HG02870 (cell line): ENCODE data around the gene SETBP1.

ENCODE experiments used
- ATAC-seq: cut with Tn5 transposase; IDR thresholded peaks from one replicate; pipeline ENCODE4 v1.9.1; 2021; ENCODE audit warnings: mild to moderate bottlenecking, moderate library complexity; ENCODE audit not compliant: unreplicated experiment

The SETBP1 gene

GRCh38 chr18:44754567-44754966 lies 73.9 kb downstream of the SETBP1 start:
- no peak for ATAC-seq

DNA sequence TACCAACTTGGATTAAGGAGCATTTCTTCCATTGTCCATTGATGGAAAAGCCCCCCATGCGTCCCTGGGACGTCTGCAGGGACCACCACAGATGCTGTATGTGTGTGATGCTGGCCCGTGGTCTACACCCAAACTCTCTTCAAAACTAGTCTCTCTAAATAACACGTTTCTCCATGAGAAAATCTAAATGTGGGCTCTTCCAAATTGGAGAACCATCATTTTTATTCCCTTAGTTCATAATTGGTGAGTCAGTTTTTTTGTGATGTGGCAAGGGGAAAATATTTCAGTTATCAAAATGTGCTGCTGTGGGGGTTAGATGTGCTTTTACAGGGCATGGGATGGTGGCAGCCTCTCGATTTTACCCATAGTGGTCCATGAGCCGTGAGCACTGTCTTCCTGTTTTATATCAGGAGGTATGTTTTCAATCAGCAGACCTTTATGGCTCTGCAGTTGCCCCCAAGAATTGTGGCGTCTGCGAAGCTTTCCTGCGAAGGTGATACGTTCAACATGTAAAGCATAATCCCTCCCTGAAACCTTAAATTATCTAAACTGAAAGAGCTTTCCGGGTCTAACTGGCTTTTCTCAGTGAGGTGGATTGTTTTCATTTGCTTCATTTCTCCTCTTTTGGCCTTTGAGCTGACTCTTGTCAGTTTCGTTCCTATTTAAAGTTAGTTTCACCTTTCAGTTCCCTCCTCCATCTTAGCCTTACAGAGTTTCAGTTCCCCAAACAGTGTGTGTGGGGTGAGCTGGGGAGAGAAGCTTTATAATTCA lies 78.4 kb downstream of the SETBP1 start:
- peak; percentile 91 for ATAC-seq

DNA sequence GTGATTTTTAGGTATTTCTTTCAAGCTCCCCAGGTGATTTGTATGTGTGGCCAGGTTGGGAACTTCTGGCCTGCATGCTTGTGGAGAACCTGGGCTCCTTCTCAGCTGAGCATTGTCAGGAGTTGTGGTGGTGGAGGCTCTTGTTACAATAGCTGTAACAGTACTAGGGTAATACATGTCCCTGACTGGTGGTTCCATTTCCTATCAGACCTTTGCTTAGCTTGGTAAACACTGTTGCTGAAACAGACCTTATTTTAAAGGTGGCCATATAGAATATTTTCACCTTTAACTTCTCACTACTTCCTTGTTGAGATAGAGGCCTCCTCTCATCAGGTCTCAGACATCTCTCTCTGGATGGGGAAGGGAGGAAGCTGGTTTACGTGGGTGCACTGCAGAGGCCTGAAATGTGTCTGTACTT lies 79.2 kb downstream of the SETBP1 start:
- ATAC-seq, result peak; percentile 56

GRCh38 chr18:44761812-44762211 lies 81.1 kb downstream of the SETBP1 start:
- ATAC-seq, result no peak

GRCh38 chr18:44763327-44763726 lies 82.6 kb downstream of the SETBP1 start:
- ATAC-seq, result no peak

DNA sequence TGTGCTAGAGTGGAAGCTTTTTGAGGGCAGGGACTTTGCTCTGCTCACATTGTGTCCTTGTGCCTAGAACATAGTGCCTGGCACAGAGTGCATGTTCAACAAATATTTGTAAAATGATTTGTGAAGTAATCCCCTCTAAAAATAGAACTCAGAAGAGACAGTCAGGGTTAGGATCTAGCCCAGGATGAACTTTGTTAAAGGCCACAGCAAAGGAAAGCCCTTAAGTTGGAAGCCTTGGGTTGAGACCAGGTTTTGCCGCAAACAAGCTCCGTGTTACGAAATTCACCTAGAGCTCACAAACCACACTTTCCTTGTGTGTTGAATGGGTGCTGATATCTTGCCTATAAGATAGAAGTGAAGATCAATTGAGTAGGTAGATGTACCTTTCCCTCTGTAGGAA lies 84.2 kb downstream of the SETBP1 start:
- no peak for ATAC-seq

GRCh38 chr18:44765456-44765855 lies 84.8 kb downstream of the SETBP1 start:
- ATAC-seq, result no peak

GRCh38 chr18:44766450-44766849 lies 85.8 kb downstream of the SETBP1 start:
- ATAC-seq, result no peak

- ATAC-seq, result no peak
Observed at GRCh38 chr18:44767807-44768206, 87.1 kb downstream of the SETBP1 start.

- ATAC-seq, result no peak
Observed at GRCh38 chr18:44770641-44771040, 90.0 kb downstream of the SETBP1 start.

DNA sequence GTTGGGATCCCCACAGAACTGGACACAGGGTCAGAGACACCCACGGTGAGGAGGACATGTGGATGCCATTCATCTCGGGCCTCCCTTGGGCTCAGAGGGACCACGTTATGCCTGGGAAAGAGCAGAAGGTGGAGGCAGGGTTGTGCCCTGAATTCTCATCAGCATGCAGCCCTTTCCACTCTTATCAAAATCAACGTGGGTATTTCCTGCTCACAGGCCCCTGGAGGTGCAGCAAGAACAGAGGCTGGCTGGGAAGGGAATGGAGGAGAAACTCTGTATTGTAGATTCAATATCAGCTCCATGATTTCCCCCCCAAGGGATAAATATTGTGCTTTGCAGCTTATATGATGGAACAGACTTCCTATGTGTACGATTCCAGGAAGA lies 90.9 kb downstream of the SETBP1 start:
- ATAC-seq, result no peak

GRCh38 chr18:44771956-44772917 lies 91.5 kb downstream of the SETBP1 start:
- ATAC-seq, result no peak

DNA sequence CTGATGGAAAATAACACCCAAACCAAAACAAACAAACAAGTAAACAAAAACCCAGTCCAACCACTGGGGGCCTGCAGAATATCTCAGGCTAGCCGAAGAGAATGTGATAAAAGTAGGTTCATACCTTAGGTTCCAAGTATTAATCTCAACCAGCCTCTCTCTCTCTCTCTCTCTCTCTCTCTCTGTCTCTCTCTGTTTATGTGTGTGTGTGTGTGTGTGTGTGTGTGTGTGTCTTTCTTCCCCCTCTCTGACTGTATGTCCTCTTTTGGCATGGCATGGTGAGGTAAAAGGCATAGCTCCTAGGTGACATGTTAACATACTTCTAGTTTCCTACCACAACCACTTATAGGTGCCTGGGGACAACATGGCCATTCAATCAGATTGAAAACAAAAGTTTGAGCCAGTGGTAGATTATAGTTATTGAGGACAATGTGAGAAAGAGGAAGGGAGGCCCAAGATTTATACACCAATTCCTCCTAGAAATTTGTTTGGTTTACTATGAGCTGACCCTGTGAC lies 93.0 kb downstream of the SETBP1 start:
- no peak for ATAC-seq

DNA sequence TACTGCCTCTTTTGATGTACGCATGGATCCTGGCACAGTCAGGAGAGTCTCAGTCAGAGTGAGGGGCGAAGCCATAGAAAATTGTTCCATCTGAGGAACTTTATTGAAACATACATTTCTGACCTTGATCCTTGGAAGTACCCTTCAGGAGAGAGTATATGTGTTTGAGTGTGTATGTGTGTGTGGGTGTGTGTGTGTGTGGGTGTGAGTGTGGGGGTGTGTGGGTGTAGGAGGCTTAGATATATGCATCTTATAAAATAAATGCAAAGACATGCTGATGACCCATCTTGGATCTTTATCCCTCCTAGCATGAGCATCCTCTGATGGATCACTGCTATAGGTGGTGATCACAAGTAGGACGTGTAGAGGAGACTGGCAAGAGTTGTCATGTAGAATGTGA lies 93.5 kb downstream of the SETBP1 start:
- ATAC-seq, result no peak

GRCh38 chr18:44777457-44778192 lies 96.9 kb downstream of the SETBP1 start:
- no peak for ATAC-seq

DNA sequence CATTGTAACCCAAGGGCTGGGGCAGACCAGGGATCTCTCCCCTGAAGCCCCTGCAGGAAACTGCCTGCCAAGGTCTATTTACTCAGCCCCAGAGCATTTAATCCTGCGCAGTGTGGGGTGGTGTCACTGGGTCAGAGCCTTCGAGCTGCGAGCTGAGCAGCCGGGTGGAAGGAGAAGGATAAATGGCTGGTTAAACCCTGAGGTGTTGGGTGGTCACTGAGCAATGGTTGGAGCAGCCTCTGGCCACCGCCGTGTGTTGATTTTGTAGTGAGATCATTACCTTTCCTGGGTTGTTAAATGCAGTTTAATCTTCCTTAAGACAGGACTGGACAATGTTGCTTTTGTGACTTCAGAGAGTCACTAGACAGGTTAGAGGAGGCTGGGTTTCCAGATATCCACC lies 98.1 kb downstream of the SETBP1 start:
- no peak for ATAC-seq

- no peak for ATAC-seq
Observed at GRCh38 chr18:44779753-44780292, 99.1 kb downstream of the SETBP1 start.

DNA sequence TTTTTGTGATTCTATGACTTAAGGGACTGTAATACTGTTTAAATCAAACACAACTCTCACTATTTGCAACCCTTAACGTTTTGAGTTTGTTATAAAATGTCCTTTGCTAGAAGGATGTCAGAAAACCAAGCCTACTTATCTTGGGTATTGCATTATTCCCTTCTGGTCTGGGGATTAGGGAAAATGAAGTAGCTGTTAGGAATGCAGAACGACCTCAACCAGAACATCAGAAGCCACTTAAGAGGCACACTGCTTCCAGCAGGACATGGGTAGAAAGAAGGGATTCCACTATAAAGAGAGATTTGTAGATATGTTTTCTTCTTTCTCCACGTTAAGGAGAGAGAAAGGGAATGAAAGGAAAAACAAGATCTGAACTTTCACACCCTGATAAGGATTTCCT lies 101.2 kb downstream of the SETBP1 start:
- ATAC-seq, result no peak

DNA sequence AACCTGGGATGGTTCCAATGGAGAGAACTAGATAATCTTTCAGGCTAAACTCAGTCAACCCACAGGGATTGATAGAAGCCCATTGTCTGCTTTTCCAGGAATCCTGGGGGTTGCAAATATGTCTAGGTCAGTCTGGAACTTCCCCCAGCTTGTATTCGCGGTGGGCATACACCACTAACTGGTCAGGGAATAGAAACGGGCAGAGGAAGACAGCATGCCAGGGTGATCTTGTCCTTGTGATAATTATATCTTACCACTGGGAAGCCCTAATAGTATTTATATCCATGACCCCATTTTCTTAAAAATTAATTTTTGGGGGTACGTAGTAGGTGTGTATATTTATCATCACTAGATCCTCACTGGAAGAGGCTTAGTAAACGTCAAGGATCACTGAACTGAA lies 101.9 kb downstream of the SETBP1 start:
- ATAC-seq, result no peak

DNA sequence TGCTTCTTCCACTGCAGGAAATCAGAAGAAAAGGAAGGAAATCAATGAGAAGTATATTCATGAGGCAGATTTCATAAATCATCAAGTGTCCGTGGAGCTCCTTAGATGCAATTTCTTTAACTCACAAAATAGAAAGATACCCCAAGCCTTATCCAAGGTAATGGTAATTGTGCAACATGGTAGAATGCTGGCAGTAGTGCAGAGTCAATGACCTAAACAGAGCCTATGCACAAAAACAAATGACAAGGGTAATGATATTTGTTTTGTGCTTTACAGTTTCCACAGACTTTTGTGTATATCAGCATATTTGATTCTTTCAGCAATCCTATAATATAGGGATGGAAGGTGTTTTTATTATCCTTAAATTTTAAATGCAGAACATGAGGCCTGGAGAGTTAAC lies 102.7 kb downstream of the SETBP1 start:
- no peak for ATAC-seq

DNA sequence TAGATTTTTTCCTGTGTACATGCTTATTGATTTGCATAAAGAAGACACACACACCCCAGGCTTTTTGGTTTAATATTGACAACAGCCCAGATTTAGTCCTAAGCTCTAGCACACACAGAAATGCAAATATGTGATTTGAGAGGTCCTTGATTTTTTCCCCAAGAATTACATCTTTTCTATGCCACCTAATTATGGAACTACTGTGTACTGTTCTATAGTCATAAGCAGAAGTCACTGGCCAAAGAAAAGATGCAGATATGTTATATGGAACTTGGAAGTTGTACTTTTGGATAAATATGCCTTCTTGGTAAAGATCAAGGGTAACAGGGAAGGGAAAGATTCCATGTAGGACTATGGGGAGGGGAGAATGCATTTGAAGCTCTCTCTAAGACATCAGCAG lies 105.6 kb downstream of the SETBP1 start:
- ATAC-seq, result peak; percentile 50
